Liver (tissue), 9 donors: ENCODE results near the gene PDE6B. TPM values are rescaled to one million over a fixed set of nuclear protein-coding genes. Genes with fewer than 3 reads are reported as not detected.

ENCODE experiments used
- DNase-seq: peaks from one replicate; pipeline ENCODE4 v3.0.0-alpha.2; 2017; ENCODE audit warnings: low spot score
- H3K27ac ChIP-seq, 2 donors: one replicate each; pipeline ENCODE4 v1.7.0; 2013; ENCODE audit warnings: inconsistent platforms in 2 of 2, low read length in 2 of 2, control low read depth in 1 of 2, low read depth in 1 of 2, mild to moderate bottlenecking in 1 of 2
- H3K27me3 ChIP-seq, 4 donors: one replicate each; pipeline versions ENCODE4 v1.6.1 to v1.7.0; 2013; ENCODE audit warnings: low read length in 3 of 4, inconsistent platforms in 1 of 4, mild to moderate bottlenecking in 1 of 4, moderate library complexity in 1 of 4; ENCODE audit not compliant: control insufficient read depth in 4 of 4, insufficient read depth in 4 of 4
- H3K36me3 ChIP-seq, 4 donors: one replicate each; pipeline versions ENCODE4 v1.6.1 to v1.7.0; 2013; ENCODE audit warnings: low read length in 3 of 4, mild to moderate bottlenecking in 3 of 4, low read depth in 1 of 4, moderate library complexity in 1 of 4; ENCODE audit not compliant: control insufficient read depth in 4 of 4, insufficient read depth in 3 of 4
- H3K4me1 ChIP-seq, 4 donors: one replicate each; pipeline versions ENCODE4 v1.6.1 to v1.7.0; 2013; ENCODE audit warnings: low read length in 3 of 4, mild to moderate bottlenecking in 3 of 4, moderate library complexity in 1 of 4; ENCODE audit not compliant: control insufficient read depth in 4 of 4, insufficient read depth in 4 of 4
- H3K4me3 ChIP-seq, 3 donors: one replicate each; pipeline versions ENCODE4 v1.6.1 to v1.7.0; 2013; ENCODE audit warnings: low read length in 3 of 3, control low read depth in 1 of 3, low read depth in 1 of 3, mild to moderate bottlenecking in 1 of 3
- H3K9ac ChIP-seq, 2 donors: one replicate each; pipeline ENCODE4 v1.7.0; 2013; ENCODE audit warnings: low read length in 2 of 2, mild to moderate bottlenecking in 2 of 2, moderate library complexity in 2 of 2, control low read depth in 1 of 2, low read depth in 1 of 2
- H3K9me3 ChIP-seq, 4 donors: one replicate each; pipeline versions ENCODE4 v1.6.1 to v1.7.0; 2013; ENCODE audit warnings: low read length in 3 of 4; ENCODE audit not compliant: control insufficient read depth in 4 of 4
- EGR1 ChIP-seq, 2 donors: IDR thresholded peaks; 2 replicates each; pipeline ENCODE4 v1.6.1; 2016 to 2018; ENCODE audit warnings: antibody characterized with exemption in 2 of 2, low read depth in 2 of 2
- FOXA1 ChIP-seq: IDR thresholded peaks from 2 replicates; pipeline ENCODE4 v1.6.1; 2016; ENCODE audit warnings: antibody characterized with exemption
- FOXA2 ChIP-seq: IDR thresholded peaks from 2 replicates; pipeline ENCODE4 v1.6.1; 2016; ENCODE audit warnings: antibody characterized with exemption
- HNF4G ChIP-seq: IDR thresholded peaks from 2 replicates; pipeline ENCODE4 v1.6.1; 2016; ENCODE audit warnings: antibody characterized with exemption
- JUND ChIP-seq, 2 donors: IDR thresholded peaks; 2 replicates each; pipeline ENCODE4 v1.6.1; 2016; ENCODE audit warnings: antibody characterized with exemption in 2 of 2
- RAD21 ChIP-seq, 2 donors: IDR thresholded peaks; 2 replicates each; pipeline ENCODE4 v1.6.1; 2016; ENCODE audit warnings: antibody characterized with exemption in 2 of 2, mild to moderate bottlenecking in 2 of 2
- RXRA ChIP-seq, 2 donors: IDR thresholded peaks; 2 replicates each; pipeline ENCODE4 v1.6.1; 2017 to 2018; ENCODE audit warnings: antibody characterized with exemption in 2 of 2, mild to moderate bottlenecking in 1 of 2
- SP1 ChIP-seq: IDR thresholded peaks from 2 replicates; pipeline ENCODE4 v1.6.1; 2018; ENCODE audit warnings: antibody characterized with exemption, mild to moderate bottlenecking
- TAF1 ChIP-seq: conservative IDR thresholded peaks from 2 replicates; pipeline ENCODE4 v1.6.1; 2016; ENCODE audit warnings: antibody characterized with exemption, mild to moderate bottlenecking
- whole genome bisulfite sequencing: extraction: QIAGEN DNeasy Blood & Tissue Kit; methylation state at CpG from one replicate; pipeline ENCODE4 v1.1.7; 2013; 5-methylcytosine and 5-hydroxymethylcytosine counted together
- polyA plus RNA-seq, 2 donors: library from polyadenylated mRNA; stranded (reverse) in 1 of 2; unstranded in 1 of 2; fragments of 200-250 nt in 1 of 2; fragments of >200 nt in 1 of 2; fragmentation: Nextera tagmentation in 1 of 2; extraction: Ambion mirVana in 1 of 2; gene quantifications; one replicate each; pipeline versions ENCODE4 v1.2.1 to v1.2.3, GENCODE V29; 2013 to 2015
- total RNA-seq, 2 donors: library from RNA; depleted of rRNA; stranded (reverse); fragments of >200 nt; gene quantifications; one replicate each; pipeline ENCODE4 v1.2.3, GENCODE V29; 2014
- TF ChIP-seq, protein P1 (sequence below): fragments of 150-350 bp; IDR thresholded peaks from 2 replicates; pipeline ENCODE4 v1.5.1; 2017; ENCODE audit warnings: improper control_type of control experiment, low read depth, low read length; ENCODE audit not compliant: missing input control
- TF ChIP-seq, protein P2 (sequence below): IDR thresholded peaks from 2 replicates; pipeline ENCODE4 v1.6.1; 2016; ENCODE audit warnings: antibody characterized with exemption
- TF ChIP-seq, protein P3 (sequence below): IDR thresholded peaks from 2 replicates; pipeline ENCODE4 v1.6.1; 2016; ENCODE audit warnings: antibody characterized with exemption
- TF ChIP-seq, protein P4 (sequence below): IDR thresholded peaks from 2 replicates; pipeline ENCODE4 v1.6.1; 2016; ENCODE audit warnings: antibody characterized with exemption, mild to moderate bottlenecking
- donor health status: healthy.
- donor health status: healthy.
- donor health status: healthy.
- donor health status: healthy.
- donor health status: healthy.

Gene PDE6B
- total and polyA plus RNA-seq, 4 donors, result 0.28 to 7.3 (median 0.49) TPM

DNA sequence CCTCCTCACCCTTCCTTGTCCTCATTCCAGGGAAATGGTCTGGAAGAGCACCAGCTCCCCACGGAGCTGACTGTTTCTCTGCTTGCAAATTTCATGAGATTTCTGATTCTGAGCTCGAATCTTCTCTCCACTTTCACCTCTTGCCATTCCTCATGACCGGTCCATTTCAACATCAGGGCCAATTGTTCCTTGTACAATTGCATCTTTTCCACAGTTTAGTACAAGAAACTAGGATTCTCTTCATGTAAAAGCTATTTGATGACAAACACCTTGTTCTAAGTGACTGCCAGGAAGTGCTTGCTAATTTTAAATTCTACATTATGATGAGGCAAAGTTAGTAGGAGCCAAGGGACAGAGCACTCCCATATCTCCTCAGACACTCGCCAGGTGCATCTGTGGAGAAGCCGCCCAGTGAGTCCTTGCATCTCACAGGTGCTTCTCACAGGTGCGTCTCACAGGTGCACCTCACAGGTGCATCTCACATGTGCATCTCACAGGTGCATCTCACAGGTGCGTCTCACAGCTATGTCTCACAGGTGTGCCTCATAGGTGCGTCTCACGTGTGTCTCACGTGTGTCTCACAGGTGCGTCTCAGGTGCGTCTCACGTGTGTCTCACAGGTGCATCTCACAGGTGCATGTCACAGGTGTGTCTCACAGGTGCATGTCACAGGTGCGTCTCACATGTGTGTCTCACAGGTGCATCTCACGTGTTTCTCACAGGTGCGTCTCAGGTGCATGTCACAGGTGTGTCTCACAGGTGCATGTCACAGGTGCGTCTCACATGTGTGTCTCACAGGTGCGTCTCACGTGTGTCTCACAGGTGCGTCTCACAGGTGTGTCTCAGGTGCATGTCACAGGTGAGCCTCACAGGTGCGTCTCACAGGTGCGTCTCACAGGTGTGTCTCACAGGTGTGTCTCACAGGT lies 3.0 kb upstream of the PDE6B start:
- TF ChIP-seq, protein P1, sequence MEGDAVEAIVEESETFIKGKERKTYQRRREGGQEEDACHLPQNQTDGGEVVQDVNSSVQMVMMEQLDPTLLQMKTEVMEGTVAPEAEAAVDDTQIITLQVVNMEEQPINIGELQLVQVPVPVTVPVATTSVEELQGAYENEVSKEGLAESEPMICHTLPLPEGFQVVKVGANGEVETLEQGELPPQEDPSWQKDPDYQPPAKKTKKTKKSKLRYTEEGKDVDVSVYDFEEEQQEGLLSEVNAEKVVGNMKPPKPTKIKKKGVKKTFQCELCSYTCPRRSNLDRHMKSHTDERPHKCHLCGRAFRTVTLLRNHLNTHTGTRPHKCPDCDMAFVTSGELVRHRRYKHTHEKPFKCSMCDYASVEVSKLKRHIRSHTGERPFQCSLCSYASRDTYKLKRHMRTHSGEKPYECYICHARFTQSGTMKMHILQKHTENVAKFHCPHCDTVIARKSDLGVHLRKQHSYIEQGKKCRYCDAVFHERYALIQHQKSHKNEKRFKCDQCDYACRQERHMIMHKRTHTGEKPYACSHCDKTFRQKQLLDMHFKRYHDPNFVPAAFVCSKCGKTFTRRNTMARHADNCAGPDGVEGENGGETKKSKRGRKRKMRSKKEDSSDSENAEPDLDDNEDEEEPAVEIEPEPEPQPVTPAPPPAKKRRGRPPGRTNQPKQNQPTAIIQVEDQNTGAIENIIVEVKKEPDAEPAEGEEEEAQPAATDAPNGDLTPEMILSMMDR, result no peak
- TF ChIP-seq FOXA1, result no peak
- 89% methylated on average over 22 of the region's 22 CpGs for WGBS
- Histone ChIP-seq H3K27ac (no peak overlapping the region), H3K4me3 (no peak overlapping the region), H3K9me3 (peaks cover 0 to 2% (median 0%) of the 10 kb centered on the region in 4 donors), H3K36me3 (no peaks in the 10 kb centered on the region), H3K4me1 (no peaks in the 10 kb centered on the region), H3K9ac (no peak overlapping the region), H3K27me3 (no peaks in the 10 kb centered on the region)
- DNase-seq, result no peak

DNA sequence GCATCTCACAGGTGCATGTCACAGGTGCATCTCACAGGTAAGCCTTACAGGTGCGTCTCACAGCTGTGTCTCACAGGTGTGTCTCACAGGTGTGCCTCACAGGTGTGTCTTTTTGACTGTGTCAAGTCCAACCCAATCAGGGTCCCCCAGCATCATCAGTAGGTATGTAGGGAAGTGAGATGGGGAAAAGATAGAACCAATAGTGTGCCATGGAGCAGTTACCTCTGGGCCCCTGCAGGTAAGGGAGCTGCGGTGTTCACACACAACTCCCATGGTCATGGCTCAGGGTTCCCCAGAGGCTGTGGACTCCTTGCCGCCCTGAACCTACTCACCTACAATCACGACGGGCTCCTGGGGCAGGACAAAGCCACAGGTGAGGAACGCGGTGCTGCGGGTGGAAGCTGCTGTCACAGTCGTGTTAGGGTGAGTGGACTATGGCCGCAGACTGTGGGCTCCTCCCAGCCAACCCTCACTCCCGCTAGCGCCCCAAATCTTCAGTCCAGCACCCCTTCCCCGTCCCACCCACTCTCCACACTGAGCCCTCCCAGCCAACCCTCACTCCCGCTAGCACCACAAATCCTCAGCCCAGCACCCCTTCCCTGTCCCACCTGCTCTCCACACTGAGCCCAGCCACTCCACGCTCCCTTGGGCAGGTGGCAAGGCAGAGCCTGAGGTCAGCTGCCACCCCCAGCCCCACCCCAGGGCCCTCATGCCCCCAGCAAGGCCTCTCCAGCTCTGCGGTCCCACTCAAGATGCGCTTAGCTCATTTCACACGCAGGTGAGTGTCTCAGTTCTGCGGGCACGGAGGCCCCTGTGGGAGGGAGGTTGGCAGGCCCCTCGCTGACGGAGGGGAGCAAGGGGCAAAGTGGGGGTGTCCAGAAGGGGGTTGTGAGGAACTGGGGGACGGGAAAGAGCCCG lies 2.1 kb upstream of the PDE6B start:
- DNase-seq, result no peak
- H3K9ac ChIP-seq, result no peak overlapping the region
- no peaks in the 10 kb centered on the region for H3K36me3 ChIP-seq
- WGBS, result 80% methylated on average over 24 of the region's 24 CpGs
- no peaks in the 10 kb centered on the region for H3K27me3 ChIP-seq
- TF ChIP-seq SP1 (no peak), JUND (IDR thresholded peaks at IDR 0.05) (no peak)
- TF ChIP-seq, protein P2, sequence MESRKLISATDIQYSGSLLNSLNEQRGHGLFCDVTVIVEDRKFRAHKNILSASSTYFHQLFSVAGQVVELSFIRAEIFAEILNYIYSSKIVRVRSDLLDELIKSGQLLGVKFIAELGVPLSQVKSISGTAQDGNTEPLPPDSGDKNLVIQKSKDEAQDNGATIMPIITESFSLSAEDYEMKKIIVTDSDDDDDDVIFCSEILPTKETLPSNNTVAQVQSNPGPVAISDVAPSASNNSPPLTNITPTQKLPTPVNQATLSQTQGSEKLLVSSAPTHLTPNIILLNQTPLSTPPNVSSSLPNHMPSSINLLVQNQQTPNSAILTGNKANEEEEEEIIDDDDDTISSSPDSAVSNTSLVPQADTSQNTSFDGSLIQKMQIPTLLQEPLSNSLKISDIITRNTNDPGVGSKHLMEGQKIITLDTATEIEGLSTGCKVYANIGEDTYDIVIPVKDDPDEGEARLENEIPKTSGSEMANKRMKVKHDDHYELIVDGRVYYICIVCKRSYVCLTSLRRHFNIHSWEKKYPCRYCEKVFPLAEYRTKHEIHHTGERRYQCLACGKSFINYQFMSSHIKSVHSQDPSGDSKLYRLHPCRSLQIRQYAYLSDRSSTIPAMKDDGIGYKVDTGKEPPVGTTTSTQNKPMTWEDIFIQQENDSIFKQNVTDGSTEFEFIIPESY, result no peak
- TF ChIP-seq, protein P3, sequence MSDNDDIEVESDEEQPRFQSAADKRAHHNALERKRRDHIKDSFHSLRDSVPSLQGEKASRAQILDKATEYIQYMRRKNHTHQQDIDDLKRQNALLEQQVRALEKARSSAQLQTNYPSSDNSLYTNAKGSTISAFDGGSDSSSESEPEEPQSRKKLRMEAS, result no peak
- no peak overlapping the region for H3K27ac ChIP-seq
- no peaks in the 10 kb centered on the region for H3K9me3 ChIP-seq
- no peak overlapping the region for H3K4me3 ChIP-seq
- H3K4me1 ChIP-seq, result no peaks in the 10 kb centered on the region

DNA sequence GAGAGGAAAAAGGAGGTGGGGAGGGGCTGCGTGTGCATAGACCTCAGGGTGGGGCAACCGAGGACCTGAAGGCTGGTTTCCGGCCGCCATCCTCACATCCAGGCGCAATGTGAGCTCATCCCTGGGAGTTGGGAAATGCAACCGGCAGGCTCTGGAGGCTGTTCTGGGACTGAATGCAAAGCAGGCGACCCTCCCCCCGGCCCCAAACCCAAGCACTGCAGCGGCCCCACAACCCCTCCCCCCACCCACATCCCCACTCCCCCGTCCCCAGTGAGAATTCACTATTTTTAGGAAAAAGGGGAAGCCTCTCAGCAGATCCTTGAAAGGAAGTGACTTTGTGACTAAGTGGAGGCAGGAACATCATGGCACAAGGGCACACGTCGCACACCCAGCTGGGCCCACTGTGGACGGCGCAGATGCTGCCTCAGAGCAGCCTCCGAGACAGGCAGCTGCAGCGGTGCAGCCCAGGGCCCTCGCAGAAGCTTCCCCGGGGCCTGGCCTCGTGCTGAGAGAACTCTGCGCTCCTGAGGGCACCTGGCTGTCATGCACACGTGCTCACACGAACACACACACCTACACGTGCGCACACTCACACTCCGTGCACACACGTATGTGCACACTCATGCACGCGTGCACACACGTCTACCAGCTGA lies 1.3 kb upstream of the PDE6B start:
- 61% methylated on average over 29 of the region's 29 CpGs for WGBS
- no peak overlapping the region for H3K27ac ChIP-seq
- no peak overlapping the region for H3K9ac ChIP-seq
- no peak overlapping the region for H3K4me3 ChIP-seq
- H3K4me1 ChIP-seq, result no peaks in the 10 kb centered on the region
- no peaks in the 10 kb centered on the region for H3K27me3 ChIP-seq
- no peaks in the 10 kb centered on the region for H3K9me3 ChIP-seq
- DNase-seq, result no peak
- no peaks in the 10 kb centered on the region for H3K36me3 ChIP-seq
- no peak for TF ChIP-seq JUND (IDR thresholded peaks at IDR 0.05)
- TF ChIP-seq EGR1 (IDR thresholded peaks at IDR 0.05; ENCODE audit: low read depth in 2 of 2), result no peak
- TF ChIP-seq RAD21 (IDR thresholded peaks at IDR 0.05), result no peak
- no peak for TF ChIP-seq TAF1
- TF ChIP-seq RXRA (IDR thresholded peaks at IDR 0.05), result no peak
- TF ChIP-seq HNF4G, result no peak
- no peak for TF ChIP-seq FOXA1
- TF ChIP-seq, protein P4, sequence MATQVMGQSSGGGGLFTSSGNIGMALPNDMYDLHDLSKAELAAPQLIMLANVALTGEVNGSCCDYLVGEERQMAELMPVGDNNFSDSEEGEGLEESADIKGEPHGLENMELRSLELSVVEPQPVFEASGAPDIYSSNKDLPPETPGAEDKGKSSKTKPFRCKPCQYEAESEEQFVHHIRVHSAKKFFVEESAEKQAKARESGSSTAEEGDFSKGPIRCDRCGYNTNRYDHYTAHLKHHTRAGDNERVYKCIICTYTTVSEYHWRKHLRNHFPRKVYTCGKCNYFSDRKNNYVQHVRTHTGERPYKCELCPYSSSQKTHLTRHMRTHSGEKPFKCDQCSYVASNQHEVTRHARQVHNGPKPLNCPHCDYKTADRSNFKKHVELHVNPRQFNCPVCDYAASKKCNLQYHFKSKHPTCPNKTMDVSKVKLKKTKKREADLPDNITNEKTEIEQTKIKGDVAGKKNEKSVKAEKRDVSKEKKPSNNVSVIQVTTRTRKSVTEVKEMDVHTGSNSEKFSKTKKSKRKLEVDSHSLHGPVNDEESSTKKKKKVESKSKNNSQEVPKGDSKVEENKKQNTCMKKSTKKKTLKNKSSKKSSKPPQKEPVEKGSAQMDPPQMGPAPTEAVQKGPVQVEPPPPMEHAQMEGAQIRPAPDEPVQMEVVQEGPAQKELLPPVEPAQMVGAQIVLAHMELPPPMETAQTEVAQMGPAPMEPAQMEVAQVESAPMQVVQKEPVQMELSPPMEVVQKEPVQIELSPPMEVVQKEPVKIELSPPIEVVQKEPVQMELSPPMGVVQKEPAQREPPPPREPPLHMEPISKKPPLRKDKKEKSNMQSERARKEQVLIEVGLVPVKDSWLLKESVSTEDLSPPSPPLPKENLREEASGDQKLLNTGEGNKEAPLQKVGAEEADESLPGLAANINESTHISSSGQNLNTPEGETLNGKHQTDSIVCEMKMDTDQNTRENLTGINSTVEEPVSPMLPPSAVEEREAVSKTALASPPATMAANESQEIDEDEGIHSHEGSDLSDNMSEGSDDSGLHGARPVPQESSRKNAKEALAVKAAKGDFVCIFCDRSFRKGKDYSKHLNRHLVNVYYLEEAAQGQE, result no peak
- TF ChIP-seq FOXA2, result no peak
- TF ChIP-seq, protein P1, result no peak
